Stimulated activated CD4-positive, alpha-beta T cell treated with anti-CD3 and anti-CD28 coated beads, Interleukin-12 subunit alpha, Interleukin-12 subunit beta, amount 100 ng/mL, for 48 hours (primary cell): ENCODE measurements around the gene SNAP29.
"Not testable (repeated sequence)": the region's sequence is repeated elsewhere in the genome, so short reads cannot be mapped to it uniquely, and the experiment has no call there.

Experiments used
- DNase-seq, 3 donors: peaks; one replicate each; pipeline ENCODE4 v3.0.0-alpha.2; 2020; ENCODE audit warnings: low read depth in 2 of 3, low spot score in 1 of 3

SNAP29 gene

GRCh38 chr22:20899827-20900423 lies 41.1 kb downstream of the SNAP29 start:
- no peak for DNase-seq

GRCh38 chr22:20901093-20902033 lies 42.6 kb downstream of the SNAP29 start:
- DNase-seq = not testable (repeated sequence)

- no peak for DNase-seq
These were observed 44.3 kb downstream of the SNAP29 start for GRCh38 chr22:20903093-20903492.

- DNase-seq = no peak
These were observed 45.5 kb downstream of the SNAP29 start for GRCh38 chr22:20904008-20904979.

GRCh38 chr22:20904980-20905355 lies 46.2 kb downstream of the SNAP29 start:
- DNase-seq = no peak

GRCh38 chr22:20905415-20906386 lies 46.9 kb downstream of the SNAP29 start:
- no peak for DNase-seq

- DNase-seq = no peak
These were observed 47.6 kb downstream of the SNAP29 start for GRCh38 chr22:20906387-20906767.

GRCh38 chr22:20908717-20909116 lies 49.9 kb downstream of the SNAP29 start:
- not testable (repeated sequence) for DNase-seq

- no peak for DNase-seq
These were observed 50.9 kb downstream of the SNAP29 start for GRCh38 chr22:20909543-20910303.

GRCh38 chr22:20912494-20912893 lies 53.7 kb downstream of the SNAP29 start:
- DNase-seq = no peak

- peak; percentile 90 to 96 (median 93) for DNase-seq
These were observed 58.4 kb downstream of the SNAP29 start, which contains the start of gene CRKL for GRCh38 chr22:20916916-20917810. Gene CRKL, plus strand, starts transcription at chr22:20917407. Its CDS starts 528 bp downstream, at chr22:20917935.

GRCh38 chr22:20918663-20919218 lies 59.9 kb downstream of the SNAP29 start:
- DNase-seq = no peak

- no peak for DNase-seq
These were observed 60.9 kb downstream of the SNAP29 start for GRCh38 chr22:20919718-20920117.

- no peak for DNase-seq
These were observed 62.0 kb downstream of the SNAP29 start for GRCh38 chr22:20920881-20921203.

GRCh38 chr22:20922141-20922751 lies 63.4 kb downstream of the SNAP29 start:
- DNase-seq = no peak

GRCh38 chr22:20926243-20926642 lies 67.4 kb downstream of the SNAP29 start:
- no peak for DNase-seq

- DNase-seq = no peak
These were observed 69.2 kb downstream of the SNAP29 start for GRCh38 chr22:20927940-20928572.
